Middle frontal gyrus (tissue), 1 donor: ENCODE data around the gene MTX1.
"Not testable (repeated sequence)": the region's sequence is repeated elsewhere in the genome, so short reads cannot be mapped to it uniquely, and the experiment has no call there.

ENCODE experiments used
- DNase-seq: peaks from one replicate; pipeline ENCODE4 v3.0.0-alpha.2; 2015; ENCODE audit warnings: low spot score; ENCODE audit errors: extremely low spot score

Gene MTX1

GRCh38 chr1:155206891-155207805 is 1.3 kb upstream of the MTX1 start:
- DNase-seq = peak; percentile 21

DNA sequence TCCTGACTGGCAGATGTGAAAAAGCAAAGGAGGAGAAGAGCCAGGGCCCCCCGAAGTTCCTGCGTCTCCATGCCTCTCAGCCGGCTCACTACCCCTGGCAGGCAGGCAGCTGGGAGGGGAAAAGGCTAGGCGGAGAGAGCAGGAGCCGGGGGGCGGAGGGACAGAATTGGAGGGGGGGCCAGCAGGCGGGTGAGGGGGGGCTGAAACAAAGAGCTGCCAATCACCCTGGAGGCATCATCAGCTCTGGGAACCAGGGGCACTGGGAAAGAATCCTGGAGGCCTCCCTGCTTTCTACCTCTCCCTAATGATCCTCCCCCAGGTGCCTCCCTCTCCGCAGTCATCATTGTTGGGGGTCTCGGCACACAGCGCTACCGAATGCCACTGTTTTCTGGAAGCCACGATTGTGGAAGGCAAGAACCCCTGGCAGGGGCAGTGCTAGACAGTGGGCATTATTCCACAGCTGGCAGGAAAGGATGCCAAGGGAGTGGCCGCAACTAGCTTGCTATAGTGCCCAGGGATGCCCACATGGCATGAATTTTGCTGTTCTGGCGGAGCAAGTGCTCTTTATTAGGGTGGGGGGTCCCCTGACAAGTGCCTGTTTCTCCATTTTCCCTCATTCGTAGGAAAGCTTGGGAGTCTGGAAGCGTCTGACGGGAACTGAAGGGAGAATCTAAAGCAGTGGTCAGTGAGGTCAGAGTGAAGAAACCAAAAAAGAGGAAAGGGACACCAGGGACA is 522 bp upstream of the MTX1 start, which contains the start of gene THBS3:
TSS of gene THBS3 (minus strand) at position 92 of the 735 bp plus-strand sequence. CDS start at position 71, 21 bp downstream.
- DNase-seq = no peak

GRCh38 chr1:155209312-155209721 is 822 bp downstream of the MTX1 start:
- DNase-seq = no peak

DNA sequence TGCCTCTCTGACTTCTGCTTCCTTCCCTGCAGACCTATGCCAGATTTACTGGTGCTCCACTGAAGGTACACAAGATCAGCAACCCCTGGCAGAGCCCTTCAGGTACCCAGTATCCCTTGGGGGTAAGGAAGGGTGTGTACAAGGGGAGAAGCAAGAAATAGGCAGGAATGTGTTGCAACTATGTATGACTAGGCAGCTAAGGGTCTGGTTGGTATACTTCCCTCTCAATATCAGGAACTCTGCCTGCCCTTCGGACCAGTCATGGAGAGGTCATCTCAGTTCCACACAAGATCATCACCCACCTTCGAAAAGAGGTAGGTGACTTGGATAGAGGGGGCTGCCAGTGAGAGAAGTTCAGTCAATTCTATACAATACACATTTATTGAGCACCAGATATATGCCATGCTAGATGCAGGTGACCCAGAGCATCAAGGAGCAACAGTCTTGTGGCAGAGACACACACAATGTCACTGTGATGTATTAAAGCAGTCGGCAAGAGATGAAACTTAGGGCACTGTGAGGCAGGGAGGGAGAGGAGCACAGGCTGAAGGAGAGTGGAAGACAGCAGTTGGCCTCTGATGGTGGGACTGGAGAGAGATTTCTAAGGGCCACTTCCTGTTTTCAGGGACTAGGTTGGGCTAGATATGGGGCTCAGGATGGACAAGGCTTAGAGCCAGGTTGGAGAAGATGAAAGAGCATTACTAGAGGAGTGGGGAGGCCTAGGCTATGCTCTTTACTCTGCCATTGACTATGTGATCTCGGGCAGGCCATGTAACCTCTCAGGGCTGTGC is 2.0 kb downstream of the MTX1 start:
- DNase-seq = no peak

DNA sequence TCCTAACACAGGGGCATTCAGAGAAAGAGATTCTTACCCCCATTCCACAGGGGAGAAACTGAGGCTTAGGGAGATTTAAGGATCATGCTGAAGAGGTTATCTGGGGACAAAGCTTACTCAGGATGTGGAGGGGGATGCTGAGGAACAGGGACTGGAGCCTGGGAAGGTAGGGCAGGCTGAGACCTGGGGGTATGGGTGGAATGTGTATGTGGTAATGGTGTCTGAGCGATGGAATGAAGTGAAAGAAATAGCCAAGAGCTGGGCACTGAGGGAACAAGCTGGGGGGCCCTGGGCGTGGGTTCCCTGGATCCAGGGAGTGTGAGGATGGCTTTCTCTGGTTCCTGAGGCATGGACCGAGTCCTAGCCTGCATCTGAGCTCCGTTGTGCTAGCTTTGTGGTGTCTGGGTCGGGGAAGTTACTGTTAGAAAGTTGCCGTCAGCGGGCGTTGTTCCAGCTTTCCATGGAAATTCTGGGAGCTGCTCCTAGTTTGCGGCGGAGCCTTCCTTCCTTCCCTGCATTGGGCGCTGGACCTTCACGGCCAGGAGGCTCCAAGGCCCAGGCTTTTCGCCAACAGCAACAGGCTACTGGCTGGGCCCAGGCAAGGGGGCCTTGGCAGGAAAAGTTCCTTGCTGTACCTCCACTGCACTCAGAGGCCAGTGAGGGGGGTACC is 3.0 kb downstream of the MTX1 start:
- DNase-seq = not testable (repeated sequence)

DNA sequence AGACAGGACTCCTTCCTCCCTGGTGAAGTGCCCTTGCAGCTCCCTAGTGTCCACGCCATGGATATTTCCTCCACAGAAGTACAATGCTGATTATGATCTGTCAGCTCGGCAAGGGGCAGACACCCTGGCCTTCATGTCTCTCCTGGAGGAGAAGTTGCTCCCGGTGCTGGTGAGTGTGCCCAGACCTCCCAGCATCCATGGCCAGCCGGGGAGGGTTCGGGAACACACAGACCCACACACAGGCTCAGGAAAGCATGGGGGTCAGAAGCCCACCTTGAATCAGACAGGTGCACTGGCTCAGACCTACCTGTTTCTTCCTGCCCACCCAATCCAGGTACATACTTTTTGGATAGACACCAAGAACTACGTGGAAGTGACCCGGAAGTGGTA is 3.6 kb downstream of the MTX1 start:
- not testable (repeated sequence) for DNase-seq

GRCh38 chr1:155214702-155215101 is 6.2 kb downstream of the MTX1 start:
- DNase-seq = not testable (repeated sequence)

- DNase-seq = peak; percentile 83
These were observed 10.5 kb downstream of the MTX1 start for GRCh38 chr1:155218854-155219591.

- peak; percentile 18 for DNase-seq
These were observed 11.1 kb downstream of the MTX1 start for GRCh38 chr1:155219592-155220031.

GRCh38 chr1:155220211-155220965 is 11.9 kb downstream of the MTX1 start:
- DNase-seq = not testable (repeated sequence)

- no peak for DNase-seq
These were observed 14.6 kb downstream of the MTX1 start for GRCh38 chr1:155223047-155223446.

- not testable (repeated sequence) for DNase-seq
These were observed 16.9 kb downstream of the MTX1 start for GRCh38 chr1:155225404-155225759.

- DNase-seq = peak; percentile 29
These were observed 17.9 kb downstream of the MTX1 start for GRCh38 chr1:155226188-155226909.

- no peak for DNase-seq
These were observed 18.4 kb downstream of the MTX1 start for GRCh38 chr1:155226910-155227260.

GRCh38 chr1:155227261-155228095 is 19.0 kb downstream of the MTX1 start:
- DNase-seq = peak; percentile 97

- DNase-seq = no peak
These were observed 19.6 kb downstream of the MTX1 start for GRCh38 chr1:155228096-155228427.

GRCh38 chr1:155231302-155231701 is 22.8 kb downstream of the MTX1 start:
- DNase-seq = not testable (repeated sequence)
